ENCODE results near the gene PIGX. TPM values are rescaled to one million over a fixed set of nuclear protein-coding genes. Genes with fewer than 3 reads are reported as not detected.
A peak's percentile ranks its signal among the peaks of the same experiment; 100 is the strongest.

PIGX gene
- total RNA-seq, 1 donor from 2014 or later = 28.3 TPM

DNA sequence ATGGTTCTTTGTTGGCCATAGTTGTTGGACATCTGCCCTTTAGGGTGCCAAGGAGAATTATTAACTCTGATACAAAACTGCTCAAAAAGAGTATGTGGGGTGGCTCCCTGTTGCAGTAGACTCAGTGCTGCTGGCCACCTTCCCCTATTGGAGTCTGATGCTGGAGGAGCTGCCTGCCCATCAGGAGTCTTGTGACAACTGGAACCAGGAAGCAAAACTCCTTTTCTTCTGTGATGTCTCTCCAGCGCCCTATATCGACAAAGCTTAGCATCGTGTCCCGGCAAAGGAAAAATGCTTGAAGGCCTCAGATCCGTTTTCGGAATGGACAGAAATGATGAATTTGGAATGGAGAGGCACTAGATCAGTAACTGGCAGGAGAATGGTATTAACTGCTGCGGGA lies 51.0 kb downstream of the PIGX start:
- peaks cover 16% of the 10 kb centered on the region for H3K9me3 Mint-ChIP-seq (ENCODE audit: low read depth)
- H3K27ac Mint-ChIP-seq = peak overlapping the region; percentile 9
- DNase-seq (ENCODE audit: low spot score, unreplicated experiment) = no peak
- H3K36me3 Mint-ChIP-seq (ENCODE audit: insufficient read depth) = peaks cover 36% of the 10 kb centered on the region
- TF ChIP-seq, protein P1, sequence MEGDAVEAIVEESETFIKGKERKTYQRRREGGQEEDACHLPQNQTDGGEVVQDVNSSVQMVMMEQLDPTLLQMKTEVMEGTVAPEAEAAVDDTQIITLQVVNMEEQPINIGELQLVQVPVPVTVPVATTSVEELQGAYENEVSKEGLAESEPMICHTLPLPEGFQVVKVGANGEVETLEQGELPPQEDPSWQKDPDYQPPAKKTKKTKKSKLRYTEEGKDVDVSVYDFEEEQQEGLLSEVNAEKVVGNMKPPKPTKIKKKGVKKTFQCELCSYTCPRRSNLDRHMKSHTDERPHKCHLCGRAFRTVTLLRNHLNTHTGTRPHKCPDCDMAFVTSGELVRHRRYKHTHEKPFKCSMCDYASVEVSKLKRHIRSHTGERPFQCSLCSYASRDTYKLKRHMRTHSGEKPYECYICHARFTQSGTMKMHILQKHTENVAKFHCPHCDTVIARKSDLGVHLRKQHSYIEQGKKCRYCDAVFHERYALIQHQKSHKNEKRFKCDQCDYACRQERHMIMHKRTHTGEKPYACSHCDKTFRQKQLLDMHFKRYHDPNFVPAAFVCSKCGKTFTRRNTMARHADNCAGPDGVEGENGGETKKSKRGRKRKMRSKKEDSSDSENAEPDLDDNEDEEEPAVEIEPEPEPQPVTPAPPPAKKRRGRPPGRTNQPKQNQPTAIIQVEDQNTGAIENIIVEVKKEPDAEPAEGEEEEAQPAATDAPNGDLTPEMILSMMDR (IDR thresholded peaks at IDR 0.05; ENCODE audit: unreplicated experiment) = no peak
- H3K4me1 Mint-ChIP-seq (ENCODE audit: low read depth) = no peaks in the 10 kb centered on the region
- no peaks in the 10 kb centered on the region for H3K27me3 Mint-ChIP-seq
- no peak overlapping the region for H3K4me3 Mint-ChIP-seq (ENCODE audit: low read depth)

DNA sequence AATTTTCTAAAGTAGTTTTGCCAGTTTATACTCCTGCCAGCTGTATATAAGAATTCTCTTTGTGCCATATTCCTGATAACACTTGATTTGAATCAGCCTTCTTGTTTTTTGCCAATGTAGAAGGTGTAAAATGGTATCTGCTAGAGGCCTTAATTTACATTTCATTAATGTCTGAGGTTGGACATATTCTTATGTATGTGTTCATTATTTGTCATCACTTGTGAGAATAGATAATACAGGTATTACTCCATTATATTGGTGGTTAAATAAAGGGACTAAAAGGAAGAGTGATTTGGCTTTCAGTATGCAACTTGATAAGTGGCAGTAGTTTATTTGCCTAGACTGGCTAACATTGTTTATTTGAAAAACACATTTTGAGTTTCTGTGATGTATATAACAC lies 53.3 kb downstream of the PIGX start:
- no peak for DNase-seq (ENCODE audit: low spot score, unreplicated experiment)
- TF ChIP-seq, protein P1 (IDR thresholded peaks at IDR 0.05; ENCODE audit: unreplicated experiment) = no peak
- Mint-ChIP-seq H3K27me3 (no peaks in the 10 kb centered on the region), H3K36me3 (ENCODE audit: insufficient read depth) (peaks cover 28% of the 10 kb centered on the region), H3K4me3 (ENCODE audit: low read depth) (no peak overlapping the region), H3K9me3 (ENCODE audit: low read depth) (peaks cover 13% of the 10 kb centered on the region), H3K27ac (peak overlapping the region; percentile 17), H3K4me1 (ENCODE audit: low read depth) (no peaks in the 10 kb centered on the region)

DNA sequence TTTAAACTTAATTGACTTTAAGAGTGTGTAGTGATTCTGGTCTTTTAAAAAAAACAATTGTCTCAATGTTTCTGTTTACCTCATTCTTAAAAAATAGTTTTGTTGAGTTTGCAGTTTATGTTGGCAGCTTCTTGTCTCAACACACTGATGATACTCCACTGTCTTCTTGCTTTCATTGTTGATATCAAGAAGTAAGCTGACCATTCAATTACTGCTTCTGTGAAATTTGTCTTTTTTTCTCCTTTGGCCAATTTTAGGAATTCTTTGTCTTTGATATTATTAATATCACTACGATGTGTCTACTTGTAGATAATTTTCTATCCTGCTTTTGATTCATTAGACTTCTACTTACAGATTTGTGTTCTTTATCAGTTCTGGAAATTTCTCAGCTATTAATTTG lies 58.9 kb downstream of the PIGX start:
- Mint-ChIP-seq H3K36me3 (ENCODE audit: insufficient read depth) (peaks cover 24% of the 10 kb centered on the region), H3K4me3 (ENCODE audit: low read depth) (no peak overlapping the region), H3K9me3 (ENCODE audit: low read depth) (peaks cover 8% of the 10 kb centered on the region), H3K27ac (no peak overlapping the region), H3K4me1 (ENCODE audit: low read depth) (peaks cover 17% of the 10 kb centered on the region), H3K27me3 (no peaks in the 10 kb centered on the region)
- DNase-seq (ENCODE audit: low spot score, unreplicated experiment) = no peak
- TF ChIP-seq, protein P1 (IDR thresholded peaks at IDR 0.05; ENCODE audit: unreplicated experiment) = no peak

DNA sequence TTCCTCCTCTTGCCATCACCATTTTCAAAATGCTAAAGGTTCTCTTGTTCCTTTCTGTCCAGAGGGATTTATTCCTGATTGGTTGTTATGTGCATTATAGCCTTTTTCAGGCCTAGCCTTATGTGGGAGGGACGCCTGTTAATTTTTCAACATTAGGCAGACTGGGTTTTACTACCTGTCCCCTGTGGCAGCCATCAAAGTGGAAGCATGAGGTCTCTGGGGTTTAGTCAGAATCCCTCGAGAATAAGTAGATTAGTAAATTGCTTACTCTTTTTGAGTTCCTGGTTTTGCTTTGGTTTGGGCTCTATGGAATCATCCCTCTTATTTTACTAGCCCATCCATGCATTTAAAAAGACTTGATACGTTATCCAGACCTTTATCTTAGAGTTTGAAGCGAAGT lies 59.9 kb downstream of the PIGX start:
- H3K27ac Mint-ChIP-seq = peak overlapping the region; percentile 54
- no peak overlapping the region for H3K4me3 Mint-ChIP-seq (ENCODE audit: low read depth)
- no peaks in the 10 kb centered on the region for H3K27me3 Mint-ChIP-seq
- TF ChIP-seq, protein P1 (IDR thresholded peaks at IDR 0.05; ENCODE audit: unreplicated experiment) = no peak
- peaks cover 17% of the 10 kb centered on the region for H3K4me1 Mint-ChIP-seq (ENCODE audit: low read depth)
- H3K9me3 Mint-ChIP-seq (ENCODE audit: low read depth) = peaks cover 10% of the 10 kb centered on the region
- H3K36me3 Mint-ChIP-seq (ENCODE audit: insufficient read depth) = peaks cover 24% of the 10 kb centered on the region
- DNase-seq (ENCODE audit: low spot score, unreplicated experiment) = no peak

DNA sequence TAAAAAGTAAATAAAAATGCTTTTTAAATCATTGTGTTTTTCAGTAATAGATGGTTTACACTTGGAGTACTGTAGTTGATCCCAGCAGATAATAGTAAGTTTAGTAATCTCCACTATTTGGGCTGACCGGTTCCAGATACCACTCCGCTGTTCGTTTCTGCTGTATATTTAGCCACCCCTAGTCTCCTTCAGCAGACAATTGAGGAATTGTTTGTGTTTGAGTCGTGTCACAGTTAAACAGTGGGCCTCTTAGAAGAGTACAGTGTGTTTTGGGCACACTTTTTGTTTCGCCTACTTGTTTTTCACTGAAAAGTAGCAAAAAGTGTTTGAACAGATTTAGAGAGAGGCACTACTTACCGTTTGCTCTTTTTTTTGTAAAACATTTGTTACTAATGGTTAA lies 60.7 kb downstream of the PIGX start:
- peaks cover 18% of the 10 kb centered on the region for H3K4me1 Mint-ChIP-seq (ENCODE audit: low read depth)
- peaks cover 10% of the 10 kb centered on the region for H3K9me3 Mint-ChIP-seq (ENCODE audit: low read depth)
- H3K36me3 Mint-ChIP-seq (ENCODE audit: insufficient read depth) = peaks cover 28% of the 10 kb centered on the region
- TF ChIP-seq, protein P1 (IDR thresholded peaks at IDR 0.05; ENCODE audit: unreplicated experiment) = no peak
- no peak overlapping the region for H3K4me3 Mint-ChIP-seq (ENCODE audit: low read depth)
- DNase-seq (ENCODE audit: low spot score, unreplicated experiment) = no peak
- peak overlapping the region; percentile 65 for H3K27ac Mint-ChIP-seq
- H3K27me3 Mint-ChIP-seq = no peaks in the 10 kb centered on the region
